Panc1 (cell line): Measurements from ENCODE around the gene NMRK2. TPM values are rescaled to one million over a fixed set of nuclear protein-coding genes. Genes with fewer than 3 reads are reported as not detected.

Experiments
- ATAC-seq: fragments of 200-7000 bp; cut with Tn5 transposase; 2 replicates; pipeline ENCODE4 v1.9.1; 2020; ENCODE audit warnings: mild to moderate bottlenecking, moderate library complexity
- BruUV-seq: library from RNA; stranded (reverse); fragments of 400-500 nt; replicated peaks from 2 replicates; lab custom pipeline; 2021; lab: Mats Ljungman, UMichigan
- CTCF ChIA-PET: fragments of 300-600 bp; sonication (Branson Sonifier 250); formaldehyde crosslinking; loops from one replicate; lab custom pipeline; 2022; ENCODE audit warnings: antibody characterized with exemption; lab: Charles Lee
- POLR2A ChIA-PET: fragments of 300-600 bp; sonication (Branson Sonifier 250); formaldehyde crosslinking; loops from one replicate; lab custom pipeline; 2022; ENCODE audit warnings: antibody characterized with exemption; lab: Charles Lee
- DNase-seq: peaks from one replicate; pipeline ENCODE4 v3.0.0-alpha.2; 2010; ENCODE audit warnings: low read depth, low spot score
- H3K27ac ChIP-seq: 2 replicates; pipeline ENCODE4 v1.5.1; 2011; ENCODE audit warnings: mild to moderate bottlenecking, low read length, inconsistent platforms
- H3K27me3 ChIP-seq: fragments of 200-500 bp; sonication (Bioruptor generic); 2 replicates; pipeline ENCODE4 v1.6.0; 2014; ENCODE audit warnings: low read length, inconsistent platforms; ENCODE audit not compliant: control insufficient read depth, insufficient read depth
- H3K36me3 ChIP-seq: fragments of 200-500 bp; sonication (Bioruptor generic); 2 replicates; pipeline ENCODE4 v1.5.1; 2014; ENCODE audit warnings: inconsistent platforms, mild to moderate bottlenecking, low read length, moderate library complexity; ENCODE audit not compliant: control insufficient read depth, insufficient read depth
- H3K4me1 ChIP-seq: 2 replicates; pipeline ENCODE4 v1.5.1; 2011; ENCODE audit warnings: inconsistent platforms, mild to moderate bottlenecking, low read length, moderate library complexity; ENCODE audit not compliant: control insufficient read depth, insufficient read depth
- H3K4me3 ChIP-seq, 2 experiments: 2 replicates each; pipeline ENCODE4 v1.5.1; 2011 to 2012; ENCODE audit warnings: low read depth in 2 of 2, low read length in 2 of 2, mild to moderate bottlenecking in 2 of 2, inconsistent platforms in 1 of 2, moderate library complexity in 1 of 2
- H3K9me3 ChIP-seq: fragments of 200-500 bp; sonication (Bioruptor generic); 2 replicates; pipeline ENCODE4 v1.5.1; 2014; ENCODE audit warnings: low read depth, mild to moderate bottlenecking, inconsistent platforms, low read length, moderate library complexity; ENCODE audit not compliant: control insufficient read depth, insufficient read depth
- CTCF ChIP-seq: fragments of 450-650 bp; IDR thresholded peaks from 2 replicates; pipeline ENCODE4 v1.5.1; 2017; ENCODE audit warnings: mild to moderate bottlenecking
- POLR2AphosphoS5 ChIP-seq: IDR thresholded peaks from 2 replicates; pipeline ENCODE4 v1.6.1; 2012; ENCODE audit warnings: mild to moderate bottlenecking, low read depth, low read length, moderate library complexity
- REST ChIP-seq, 2 experiments: IDR thresholded peaks; 2 replicates each; pipeline ENCODE4 v1.6.1; 2011 to 2012; ENCODE audit warnings: low read depth in 2 of 2, control low read depth in 1 of 2, low read length in 1 of 2, mild to moderate bottlenecking in 1 of 2, moderate library complexity in 1 of 2; ENCODE audit not compliant: insufficient read depth in 1 of 2
- SIN3A ChIP-seq: IDR thresholded peaks from 2 replicates; pipeline ENCODE4 v1.6.1; 2012; ENCODE audit warnings: low read depth, mild to moderate bottlenecking, low read length, moderate library complexity, borderline replicate concordance; ENCODE audit not compliant: insufficient read depth
- TCF7L2 ChIP-seq: IDR thresholded peaks from 2 replicates; pipeline ENCODE4 v1.6.1; 2011; ENCODE audit warnings: mild to moderate bottlenecking, low read depth, low read length, inconsistent platforms
- in situ Hi-C: cut with HindIII; loops from 2 replicates; pipeline ENCODE4 v1.10.0; 2016; ENCODE audit warnings: low sequenced_read_pairs, low pct_unique_long_range_greater_than_20kb
- intact Hi-C: fragments of 100-400 bp; cut with micrococcal nuclease; formaldehyde crosslinking; loops from one replicate; pipeline ENCODE4 v1.10.0; 2022; ENCODE audit not compliant: unreplicated experiment
- total RNA-seq: library from RNA; stranded (reverse); gene quantifications from one replicate; pipeline ENCODE4 v1.2.1, GENCODE V29; 2021; ENCODE audit not compliant: unreplicated experiment

The NMRK2 gene
- total RNA-seq, 1 experiment from 2014 or later, result 0.21 TPM

- in situ Hi-C loops, result no loop called here
- peaks cover 32% of the 10 kb centered on the region for H3K36me3 ChIP-seq
- no peak for DNase-seq
- ChIA-PET POLR2A (interaction anchor here (0.7 kb wide), 1 partner anchor 158 kb away, joined by 3 read pairs; no protein-coding TSS in a partner anchor), CTCF (no interaction called here)
- peak overlapping the region; percentile 82 for H3K27ac ChIP-seq
- no peaks in the 10 kb centered on the region for H3K9me3 ChIP-seq
- no TSS peak for BruUV-seq
- H3K4me1 ChIP-seq, result peaks cover 8% of the 10 kb centered on the region
- ATAC-seq, result no peak
- no peaks in the 10 kb centered on the region for H3K27me3 ChIP-seq
- intact Hi-C loops, result loop anchor here (10.0 kb wide), 1 partner anchor 221 kb away; no protein-coding TSS in a partner anchor
- H3K4me3 ChIP-seq, result peak overlapping the region; percentile 65 to 99
- TF ChIP-seq REST (IDR thresholded peaks at IDR 0.05; ENCODE audit: insufficient read depth in 1 of 2, low read depth in 2 of 2, low read length in 1 of 2), result 0 out of 4 replicates have a peak, but pooled peaks of 1 of the 2 experiments have one; percentile 8
- TF ChIP-seq SIN3A, result no peak
Measured at GRCh38 chr19:3983936-3984583, 51.2 kb downstream of the NMRK2 start.

- Histone ChIP-seq H3K27me3 (no peaks in the 10 kb centered on the region), H3K4me1 (peaks cover 8% of the 10 kb centered on the region), H3K4me3 (peak overlapping the region; percentile 65 to 99), H3K27ac (peak overlapping the region; percentile 82), H3K36me3 (peaks cover 32% of the 10 kb centered on the region), H3K9me3 (no peaks in the 10 kb centered on the region)
- TF ChIP-seq SIN3A (no peak), CTCF (no peak), TCF7L2 (no peak), POLR2AphosphoS5 (no peak), REST (IDR thresholded peaks at IDR 0.05; ENCODE audit: insufficient read depth in 1 of 2, low read depth in 2 of 2, low read length in 1 of 2) (no peak)
- in situ Hi-C loops (no loop called here), intact Hi-C loops (loop anchor here (10.0 kb wide), 1 partner anchor 220 kb away; no protein-coding TSS in a partner anchor)
- ChIA-PET CTCF (no interaction called here), POLR2A (interaction anchor here (0.7 kb wide), 1 partner anchor 158 kb away, joined by 3 read pairs; no protein-coding TSS in a partner anchor)
- no peak for DNase-seq
- no TSS peak for BruUV-seq
- ATAC-seq, result no peak
Measured at GRCh38 chr19:3984584-3984907, 51.7 kb downstream of the NMRK2 start.
